Measurements from ENCODE around the gene CFAP251.

DNA sequence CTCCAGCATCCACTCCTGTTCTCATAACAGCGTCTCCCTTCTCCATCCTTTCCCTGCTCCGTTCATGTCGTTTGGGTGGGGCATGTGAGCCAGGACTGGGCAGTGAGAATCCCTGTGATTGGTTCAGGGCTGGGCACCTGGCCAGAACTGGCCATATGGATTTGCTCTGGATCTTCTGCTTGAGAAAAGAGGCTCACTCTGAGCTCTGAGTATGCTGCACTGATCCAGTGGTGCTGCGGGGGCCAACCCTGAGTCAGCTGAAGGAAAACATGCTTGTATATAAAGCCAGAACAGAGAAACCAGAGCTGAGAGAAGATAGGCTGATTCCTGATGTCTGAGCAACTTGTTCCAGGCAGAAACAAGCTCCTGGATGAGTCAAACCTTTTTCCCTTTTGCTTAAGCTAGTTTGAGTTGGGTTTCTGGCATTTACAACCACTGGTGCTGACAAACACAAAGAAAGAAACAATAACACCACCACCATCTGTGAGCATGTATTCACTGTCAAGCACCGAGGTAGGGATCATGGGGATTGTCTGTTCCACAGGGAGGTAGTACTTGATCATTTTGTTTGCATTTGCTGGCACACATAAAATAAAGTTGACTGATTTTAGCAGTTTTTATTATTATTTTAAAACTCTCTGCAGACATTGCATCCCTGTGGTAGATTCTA is 45.7 kb upstream of the CFAP251 start:
- no peak for TF ChIP-seq ZNF296 (CRISPR knock-in tag; conservative IDR thresholded peaks at IDR 0.05)
- TF ChIP-seq FOSL1 (CRISPR knock-in tag; IDR thresholded peaks at IDR 0.05; ENCODE audit: borderline replicate concordance): no peak
- no peak for TF ChIP-seq POLR2AphosphoS2 (IDR thresholded peaks at IDR 0.05; ENCODE audit: low read depth, low read length)
- TF ChIP-seq NCOR1 (IDR thresholded peaks at IDR 0.05; ENCODE audit: borderline replicate concordance, low read length): no peak
- TF ChIP-seq, protein P1, sequence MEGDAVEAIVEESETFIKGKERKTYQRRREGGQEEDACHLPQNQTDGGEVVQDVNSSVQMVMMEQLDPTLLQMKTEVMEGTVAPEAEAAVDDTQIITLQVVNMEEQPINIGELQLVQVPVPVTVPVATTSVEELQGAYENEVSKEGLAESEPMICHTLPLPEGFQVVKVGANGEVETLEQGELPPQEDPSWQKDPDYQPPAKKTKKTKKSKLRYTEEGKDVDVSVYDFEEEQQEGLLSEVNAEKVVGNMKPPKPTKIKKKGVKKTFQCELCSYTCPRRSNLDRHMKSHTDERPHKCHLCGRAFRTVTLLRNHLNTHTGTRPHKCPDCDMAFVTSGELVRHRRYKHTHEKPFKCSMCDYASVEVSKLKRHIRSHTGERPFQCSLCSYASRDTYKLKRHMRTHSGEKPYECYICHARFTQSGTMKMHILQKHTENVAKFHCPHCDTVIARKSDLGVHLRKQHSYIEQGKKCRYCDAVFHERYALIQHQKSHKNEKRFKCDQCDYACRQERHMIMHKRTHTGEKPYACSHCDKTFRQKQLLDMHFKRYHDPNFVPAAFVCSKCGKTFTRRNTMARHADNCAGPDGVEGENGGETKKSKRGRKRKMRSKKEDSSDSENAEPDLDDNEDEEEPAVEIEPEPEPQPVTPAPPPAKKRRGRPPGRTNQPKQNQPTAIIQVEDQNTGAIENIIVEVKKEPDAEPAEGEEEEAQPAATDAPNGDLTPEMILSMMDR (CRISPR knock-in tag; IDR thresholded peaks at IDR 0.05): no peak
- TF ChIP-seq ARNT (IDR thresholded peaks at IDR 0.05): no peak
- TF ChIP-seq SMC3 (IDR thresholded peaks at IDR 0.05; ENCODE audit: low read length): no peak
- TF ChIP-seq ZKSCAN5 (CRISPR knock-in tag; IDR thresholded peaks at IDR 0.05): no peak
- no peak for TF ChIP-seq ZNF101 (CRISPR knock-in tag; IDR thresholded peaks at IDR 0.05; ENCODE audit: borderline replicate concordance, low read depth)
- TF ChIP-seq RCOR2 (CRISPR knock-in tag; IDR thresholded peaks at IDR 0.05): no peak
- TF ChIP-seq FOXK2 (IDR thresholded peaks at IDR 0.05): no peak
- TF ChIP-seq, protein P2, sequence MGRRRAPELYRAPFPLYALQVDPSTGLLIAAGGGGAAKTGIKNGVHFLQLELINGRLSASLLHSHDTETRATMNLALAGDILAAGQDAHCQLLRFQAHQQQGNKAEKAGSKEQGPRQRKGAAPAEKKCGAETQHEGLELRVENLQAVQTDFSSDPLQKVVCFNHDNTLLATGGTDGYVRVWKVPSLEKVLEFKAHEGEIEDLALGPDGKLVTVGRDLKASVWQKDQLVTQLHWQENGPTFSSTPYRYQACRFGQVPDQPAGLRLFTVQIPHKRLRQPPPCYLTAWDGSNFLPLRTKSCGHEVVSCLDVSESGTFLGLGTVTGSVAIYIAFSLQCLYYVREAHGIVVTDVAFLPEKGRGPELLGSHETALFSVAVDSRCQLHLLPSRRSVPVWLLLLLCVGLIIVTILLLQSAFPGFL (CRISPR knock-in tag; IDR thresholded peaks at IDR 0.05): no peak
